Forelimb muscle (tissue), 1 donor: ENCODE data around the gene ZNF358. TPM values are rescaled to one million over a fixed set of nuclear protein-coding genes. Genes with fewer than 3 reads are reported as not detected.

Source experiments
- DNase-seq: peaks from one replicate; pipeline ENCODE4 v3.0.0-alpha.2; 2013; ENCODE audit warnings: low read depth
- polyA plus RNA-seq: library from polyadenylated mRNA; unstranded; fragments of 120-200 nt; gene quantifications from one replicate; pipeline ENCODE4 v1.2.1, GENCODE V29; 2013; ENCODE audit not compliant: insufficient read length

The ZNF358 gene
- polyA plus RNA-seq, 1 donor = 53.0 TPM

DNA sequence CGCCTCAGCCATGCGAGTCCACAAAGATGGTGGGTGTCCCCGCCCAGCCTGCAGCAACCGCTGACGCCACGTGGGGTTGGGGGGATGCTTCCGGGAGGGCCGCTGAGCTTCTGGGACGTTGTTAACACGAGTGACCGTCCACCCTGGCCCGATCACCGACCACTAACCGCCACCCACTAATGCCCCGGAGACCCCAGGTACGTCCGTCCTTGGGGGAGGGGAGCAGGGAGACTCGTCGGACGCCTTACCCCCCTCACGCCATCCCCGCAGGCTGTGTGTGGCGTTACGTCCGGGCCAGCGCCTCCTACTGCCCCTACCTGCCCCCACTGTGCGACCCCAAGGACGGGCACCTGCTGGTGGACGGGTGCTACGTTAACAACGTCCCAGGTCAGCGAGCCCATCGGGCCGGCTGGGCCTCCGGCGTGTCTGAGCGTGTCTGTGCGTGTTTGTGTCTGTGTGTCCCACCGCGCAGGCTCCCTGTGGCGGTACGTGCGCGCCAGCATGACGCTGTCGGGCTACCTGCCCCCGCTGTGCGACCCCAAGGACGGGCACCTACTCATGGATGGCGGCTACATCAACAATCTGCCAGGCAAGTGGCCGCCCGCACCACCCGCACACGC is 40.9 kb downstream of the ZNF358 start:
- no peak for DNase-seq

DNA sequence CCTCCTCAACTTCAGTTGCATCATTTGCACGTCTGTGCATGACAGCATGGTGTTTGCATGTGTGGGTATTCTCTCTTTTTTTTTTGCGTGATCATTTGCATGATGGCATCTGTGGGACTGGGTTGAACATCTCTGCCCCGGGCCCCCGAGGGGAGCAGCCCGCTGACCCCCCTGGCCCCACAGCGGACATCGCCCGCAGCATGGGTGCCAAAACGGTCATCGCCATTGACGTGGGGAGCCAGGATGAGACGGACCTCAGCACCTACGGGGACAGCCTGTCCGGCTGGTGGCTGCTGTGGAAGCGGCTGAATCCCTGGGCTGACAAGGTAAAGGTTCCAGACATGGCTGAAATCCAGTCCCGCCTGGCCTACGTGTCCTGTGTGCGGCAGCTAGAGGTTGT is 42.8 kb downstream of the ZNF358 start:
- DNase-seq = no peak

DNA sequence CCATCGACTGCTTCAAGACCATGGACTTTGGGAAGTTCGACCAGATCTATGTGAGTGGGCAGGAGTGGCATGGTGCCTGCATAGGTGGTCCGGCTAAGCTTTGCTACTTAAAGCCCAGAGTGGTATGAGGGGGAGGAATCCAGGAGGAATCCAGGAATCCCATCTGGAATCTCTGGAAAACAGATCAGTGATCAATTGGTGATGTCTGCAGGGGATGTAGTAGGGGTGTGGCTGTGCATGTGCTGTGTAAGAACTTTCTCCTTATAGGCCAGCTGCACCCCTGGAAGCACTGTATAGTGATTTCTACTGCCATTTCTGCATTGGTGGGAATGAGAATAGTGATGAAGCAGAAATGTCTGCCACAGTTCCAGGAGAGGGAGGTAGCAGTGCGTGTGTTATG is 43.2 kb downstream of the ZNF358 start:
- DNase-seq = no peak

GRCh38 chr19:7560255-7560654 is 44.4 kb downstream of the ZNF358 start:
- DNase-seq = no peak

- DNase-seq = no peak
Measured at GRCh38 chr19:7561325-7561724, 45.4 kb downstream of the ZNF358 start.

DNA sequence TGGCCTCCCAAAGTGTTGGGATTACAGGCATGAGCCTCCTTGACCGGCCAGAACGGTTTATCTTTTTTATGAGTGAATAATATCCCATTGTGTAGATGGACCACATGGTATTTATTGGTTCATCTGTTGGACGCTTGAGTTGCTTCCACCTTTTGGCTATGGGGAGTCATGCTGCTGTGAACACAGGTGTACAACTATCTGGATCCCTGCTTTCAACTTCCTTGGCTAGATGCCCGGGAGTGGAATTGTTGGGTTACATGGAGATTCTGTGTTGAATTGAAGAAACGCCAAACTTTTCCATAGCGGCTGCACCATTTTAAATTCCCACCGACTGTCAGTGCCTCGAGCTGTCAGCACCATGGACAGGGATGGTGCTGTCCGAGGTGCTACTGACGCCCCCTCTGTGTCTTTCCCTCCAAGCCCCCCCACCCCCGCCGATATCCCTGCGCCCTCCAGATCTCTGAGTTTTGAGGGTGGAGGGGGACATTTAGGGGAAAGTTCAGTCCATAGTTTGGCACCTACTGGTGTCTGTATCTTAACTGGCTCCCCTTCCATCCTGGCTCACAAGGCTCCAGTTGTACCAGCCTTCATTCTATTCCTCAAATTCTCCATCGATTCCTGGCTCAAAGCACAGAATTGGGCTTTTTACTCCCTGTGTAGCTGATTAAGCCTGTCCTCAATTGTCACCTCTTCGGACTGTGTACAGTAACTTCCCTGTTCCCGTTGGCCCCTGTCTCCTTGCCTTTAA is 46.9 kb downstream of the ZNF358 start:
- no peak for DNase-seq

DNA sequence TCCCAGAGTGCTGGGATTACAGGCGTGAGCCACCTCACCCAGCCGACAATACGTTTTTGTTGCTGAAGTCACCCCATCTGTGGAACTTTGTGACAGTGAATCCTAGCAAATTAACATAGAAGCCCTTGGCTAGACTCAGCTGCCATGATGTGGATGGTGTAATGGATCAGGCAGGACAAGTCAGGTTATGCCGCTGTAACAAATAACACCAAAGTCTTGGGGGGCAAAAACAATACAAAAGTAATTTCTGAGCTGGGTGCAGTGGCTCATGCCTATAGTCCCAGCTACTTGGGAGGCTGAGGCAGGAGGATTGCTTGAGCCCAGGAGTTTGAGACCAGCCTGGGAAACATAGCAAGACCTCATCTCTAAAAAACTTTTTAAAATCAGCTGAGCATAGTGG is 49.0 kb downstream of the ZNF358 start:
- DNase-seq = no peak

DNA sequence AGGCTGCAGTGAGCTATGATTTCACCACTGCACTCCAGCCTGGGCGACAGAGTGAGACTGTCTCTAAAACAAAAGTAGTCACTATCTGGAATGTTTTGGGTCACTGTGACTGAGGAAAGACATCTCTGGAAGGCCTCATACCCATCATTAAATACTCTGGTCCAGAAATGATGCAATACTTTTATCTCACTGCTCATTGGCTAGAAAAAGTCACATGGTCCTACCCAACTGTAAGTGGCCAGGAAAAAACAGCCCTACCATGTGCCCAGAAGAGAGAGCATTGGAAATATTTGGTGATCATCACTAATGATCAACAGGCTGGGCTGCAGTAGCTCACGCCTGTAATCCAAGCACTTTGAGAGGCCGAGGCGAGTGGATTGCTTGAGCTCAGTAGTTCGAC is 49.4 kb downstream of the ZNF358 start:
- DNase-seq = no peak

Other genes starting within 250 kb of the ZNF358 start
- gene INSR, start 221.7 kb upstream of the ZNF358 start, polyA plus RNA-seq = 15.8 TPM
- 14.5 TPM for gene ARHGEF18, start 167.2 kb upstream of the ZNF358 start, polyA plus RNA-seq
- 2.3 TPM for gene PEX11G, start 27.1 kb upstream of the ZNF358 start, polyA plus RNA-seq
- gene MCOLN1, start 6.5 kb downstream of the ZNF358 start, polyA plus RNA-seq = 14.2 TPM
- gene PNPLA6, start 19.6 kb downstream of the ZNF358 start, polyA plus RNA-seq = 31.5 TPM
- 0.14 TPM for gene CAMSAP3, start 79.8 kb downstream of the ZNF358 start, polyA plus RNA-seq
- 20.4 TPM for gene XAB2, start 113.4 kb downstream of the ZNF358 start, polyA plus RNA-seq
- 61.0 TPM for gene PET100, start 113.7 kb downstream of the ZNF358 start, polyA plus RNA-seq
- not detected for gene PCP2, start 117.6 kb downstream of the ZNF358 start, polyA plus RNA-seq
- 4.0 TPM for gene STXBP2, start 121.0 kb downstream of the ZNF358 start, polyA plus RNA-seq
- gene RETN, start 152.9 kb downstream of the ZNF358 start, polyA plus RNA-seq = 3.0 TPM
- gene MCEMP1, start 161.0 kb downstream of the ZNF358 start, polyA plus RNA-seq = 0.14 TPM
- gene TRAPPC5, start 164.7 kb downstream of the ZNF358 start, polyA plus RNA-seq = 36.6 TPM
- 0.78 TPM for gene FCER2, start 186.0 kb downstream of the ZNF358 start, polyA plus RNA-seq
- gene CLEC4G, start 216.0 kb downstream of the ZNF358 start, polyA plus RNA-seq = 0.10 TPM
- 2.3 TPM for gene CD209, start 231.4 kb downstream of the ZNF358 start, polyA plus RNA-seq
- gene CLEC4M, start 247.1 kb downstream of the ZNF358 start, polyA plus RNA-seq = 0.14 TPM